HCT116 (cell line): ENCODE data around the gene BOLA3. TPM values are rescaled to one million over a fixed set of nuclear protein-coding genes. Genes with fewer than 3 reads are reported as not detected.

Experiments
- ATAC-seq: fragments of 200-7000 bp; cut with Tn5 transposase; 2 replicates; pipeline ENCODE4 v1.9.1; 2020; ENCODE audit warnings: mild to moderate bottlenecking, moderate library complexity
- BruUV-seq: library from RNA; stranded (reverse); fragments of 400-500 nt; replicated peaks from 2 replicates; lab custom pipeline; 2021; lab: Mats Ljungman, UMichigan
- CTCF ChIA-PET: fragments of 300-600 bp; sonication (Branson Sonifier 250); formaldehyde crosslinking; loops from one replicate; lab custom pipeline; 2021; ENCODE audit warnings: antibody characterized with exemption; lab: Charles Lee
- POLR2A ChIA-PET: fragments of 300-600, 350-600 bp; sonication (Branson Sonifier 250); formaldehyde crosslinking; loops from one replicate; lab custom pipeline; 2021; ENCODE audit warnings: antibody characterized with exemption; lab: Charles Lee
- RAD21 ChIA-PET, 2 experiments: fragments of 300-600 bp; sonication (Branson Sonifier 250); formaldehyde crosslinking; loops; one replicate each; lab custom pipeline; 2023; ENCODE audit warnings: low total read pairs in 2 of 2; ENCODE audit not compliant: uncharacterized antibody in 2 of 2, unreplicated experiment in 2 of 2, low non-redundant PET in 1 of 2; lab: Charles Lee
- DNase-seq: peaks from one replicate; pipeline ENCODE4 v3.0.0-alpha.2; 2010; ENCODE audit warnings: low read depth, low spot score
- H2AFZ ChIP-seq: fragments of 200-600 bp; shearing (Covaris generic), sonication (generic); 2 replicates; pipeline ENCODE4 v1.6.1; 2017; ENCODE audit warnings: low read depth, mixed run types, mixed read lengths, antibody characterized with exemption, low read length; ENCODE audit not compliant: poor library complexity, severe bottlenecking
- H3K27ac ChIP-seq: 2 replicates; pipeline ENCODE4 v1.5.1; 2012; ENCODE audit warnings: low read depth, low read length
- H3K27me3 ChIP-seq: fragments of 200-600 bp; sonication (generic); 2 replicates; pipeline ENCODE4 v1.6.1; 2016; ENCODE audit warnings: mixed run types, low read length, mixed read lengths; ENCODE audit not compliant: insufficient read depth
- H3K36me3 ChIP-seq, 2 experiments: fragments of 200-500 bp in 1 of 2; fragments of 200-600 bp in 1 of 2; sonication (Bioruptor generic) in 1 of 2; sonication (generic) in 1 of 2; 2 replicates each; pipeline versions ENCODE4 v1.5.1 to v1.6.1; 2014 to 2016; ENCODE audit warnings: low read length in 2 of 2, inconsistent platforms in 1 of 2, mixed read lengths in 1 of 2, mixed run types in 1 of 2; ENCODE audit not compliant: insufficient read depth in 2 of 2, control insufficient read depth in 1 of 2
- H3K4me1 ChIP-seq, 2 experiments: fragments of 200-600 bp in 1 of 2; sonication (generic) in 1 of 2; 2 replicates each; pipeline versions ENCODE4 v1.5.1 to v1.6.1; 2012 to 2017; ENCODE audit warnings: low read length in 2 of 2, inconsistent platforms in 1 of 2, mild to moderate bottlenecking in 1 of 2, mixed read lengths in 1 of 2, mixed run types in 1 of 2, moderate library complexity in 1 of 2; ENCODE audit not compliant: insufficient read depth in 2 of 2, control insufficient read depth in 1 of 2
- H3K4me2 ChIP-seq: fragments of 200-600 bp; sonication (generic); 2 replicates; pipeline ENCODE4 v1.6.1; 2017; ENCODE audit warnings: mixed run types, low read length, mixed read lengths
- H3K4me3 ChIP-seq, 2 experiments: fragments of 200-600 bp in 1 of 2; sonication (generic) in 1 of 2; replicated peaks in 1 of 2; 2 replicates each; pipeline ENCODE4 v1.5.1; 2011 to 2016; ENCODE audit warnings: low read length in 2 of 2, control low read depth in 1 of 2, low read depth in 1 of 2, mild to moderate bottlenecking in 1 of 2, mixed read lengths in 1 of 2, mixed run types in 1 of 2
- H3K79me2 ChIP-seq: fragments of 200-600 bp; sonication (generic); 2 replicates; pipeline ENCODE4 v1.6.1; 2017; ENCODE audit warnings: mild to moderate bottlenecking, mixed run types, low read length, moderate library complexity, mixed read lengths; ENCODE audit not compliant: insufficient read depth
- H3K9ac ChIP-seq: fragments of 200-600 bp; sonication (generic); 2 replicates; pipeline ENCODE4 v1.6.1; 2016; ENCODE audit warnings: low read length, mixed read lengths
- H3K9me2 ChIP-seq: fragments of 200-600 bp; sonication (generic), shearing (Covaris generic); 2 replicates; pipeline ENCODE4 v1.6.1; 2017; ENCODE audit warnings: mixed run types, mild to moderate bottlenecking, moderate library complexity; ENCODE audit not compliant: insufficient read depth
- H3K9me3 ChIP-seq, 2 experiments: fragments of 200-500 bp in 1 of 2; fragments of 200-600 bp in 1 of 2; sonication (Bioruptor generic) in 1 of 2; sonication (generic) in 1 of 2; 2 replicates each; pipeline ENCODE4 v1.6.1; 2014 to 2017; ENCODE audit warnings: low read length in 2 of 2, mixed read lengths in 2 of 2, inconsistent platforms in 1 of 2, low read depth in 1 of 2, mild to moderate bottlenecking in 1 of 2, mixed run types in 1 of 2, moderate library complexity in 1 of 2; ENCODE audit not compliant: control insufficient read depth in 1 of 2, insufficient read depth in 1 of 2
- H4K20me1 ChIP-seq: fragments of 200-600 bp; sonication (generic), shearing (Covaris generic); 2 replicates; pipeline ENCODE4 v1.6.1; 2017; ENCODE audit warnings: mixed run types, mild to moderate bottlenecking, moderate library complexity; ENCODE audit not compliant: insufficient read depth
- CBX3 ChIP-seq: IDR thresholded peaks from 2 replicates; pipeline ENCODE4 v1.6.1; 2012; ENCODE audit warnings: low read depth
- CEBPB ChIP-seq: IDR thresholded peaks from 2 replicates; pipeline ENCODE4 v1.6.1; 2012; ENCODE audit warnings: low read depth
- CTCF ChIP-seq, 3 experiments: fragments of 200-600 bp in 1 of 3; sonication (generic) in 1 of 3; IDR thresholded peaks in 2 of 3; conservative IDR thresholded peaks in 1 of 3; 2 replicates each; pipeline ENCODE4 v1.5.1; 2012 to 2017; ENCODE audit warnings: low read depth in 2 of 3, low read length in 2 of 3, antibody characterized with exemption in 1 of 3, borderline replicate concordance in 1 of 3, control low read depth in 1 of 3, mild to moderate bottlenecking in 1 of 3, mixed read lengths in 1 of 3, mixed run types in 1 of 3, moderate library complexity in 1 of 3; ENCODE audit not compliant: insufficient read depth in 1 of 3
- EGR1 ChIP-seq: IDR thresholded peaks from 2 replicates; pipeline ENCODE4 v1.6.1; 2012; ENCODE audit warnings: low read depth
- ELF1 ChIP-seq: IDR thresholded peaks from 2 replicates; pipeline ENCODE4 v1.6.1; 2012; ENCODE audit warnings: low read depth, borderline replicate concordance
- EZH2phosphoT487 ChIP-seq: fragments of 200-600 bp; IDR thresholded peaks from 2 replicates; pipeline ENCODE4 v1.6.1; 2018; ENCODE audit warnings: antibody characterized with exemption, borderline replicate concordance
- JUND ChIP-seq: IDR thresholded peaks from 2 replicates; pipeline ENCODE4 v1.6.1; 2012
- MAX ChIP-seq: IDR thresholded peaks from 2 replicates; pipeline ENCODE4 v1.6.1; 2012
- POLR2A ChIP-seq: IDR thresholded peaks from 2 replicates; pipeline ENCODE4 v1.7.0; 2011; ENCODE audit warnings: borderline replicate concordance; ENCODE audit not compliant: insufficient read depth, insufficient read length; ENCODE audit errors: extremely low read depth
- POLR2AphosphoS5 ChIP-seq: IDR thresholded peaks from 2 replicates; pipeline ENCODE4 v1.6.1; 2011; ENCODE audit warnings: mild to moderate bottlenecking, low read depth, low read length, moderate library complexity
- REST ChIP-seq: IDR thresholded peaks from 2 replicates; pipeline ENCODE4 v1.6.1; 2012; ENCODE audit warnings: low read depth
- YY1 ChIP-seq: IDR thresholded peaks from 2 replicates; pipeline ENCODE4 v1.6.1; 2011; ENCODE audit warnings: low read length, low read depth, moderate library complexity, mild to moderate bottlenecking; ENCODE audit not compliant: insufficient replicate concordance; ENCODE audit errors: extremely low read depth
- ZFX ChIP-seq: fragments of 450-650 bp; IDR thresholded peaks from 2 replicates; pipeline ENCODE4 v1.6.1; 2017
- intact Hi-C: fragments of 100-400 bp; cut with micrococcal nuclease; formaldehyde crosslinking; loops from 2 replicates; pipeline ENCODE4 v1.10.0; 2022
- total RNA-seq: library from RNA; stranded (reverse); gene quantifications from one replicate; pipeline ENCODE4 v1.2.1, GENCODE V29; 2021; ENCODE audit not compliant: unreplicated experiment

The BOLA3 gene
- total RNA-seq, 1 experiment from 2014 or later: 62.9 TPM

GRCh38 chr2:74164761-74165160 lies 17.0 kb upstream of the BOLA3 start (continued):
- TF ChIP-seq CTCF (IDR thresholded peaks at IDR 0.05 in 2 of 3, conservative IDR thresholded peaks at IDR 0.05 in 1 of 3; ENCODE audit: borderline replicate concordance in 1 of 3, insufficient read depth in 1 of 3, low read depth in 2 of 3, low read length in 2 of 3) (no peak), POLR2AphosphoS5 (no peak), JUND (no peak), EGR1 (no peak), YY1 (no peak), ELF1 (no peak), POLR2A (no peak), CBX3 (no peak), MAX (no peak)
- TF ChIP-seq, all 23 proteins: peak for 0

- CTCF ChIA-PET: no interaction called here
Observed at GRCh38 chr2:74162951-74163350, 15.2 kb upstream of the BOLA3 start.

More at GRCh38 chr2:74162951-74163350, 15.2 kb upstream of the BOLA3 start:
- Histone ChIP-seq H3K9ac (no peak overlapping the region), H3K36me3 (peaks cover 32 to 53% of the 10 kb centered on the region in 2 experiments), H3K79me2 (peaks cover 68% of the 10 kb centered on the region), H4K20me1 (no peaks in the 10 kb centered on the region), H3K9me2 (no peaks in the 10 kb centered on the region), H3K27ac (no peak overlapping the region), H3K4me1 (no peaks in the 10 kb centered on the region), H3K4me3 (no peak overlapping the region), H3K4me2 (no peak overlapping the region), H2AFZ (no peak overlapping the region), H3K27me3 (no peaks in the 10 kb centered on the region), H3K9me3 (no peaks in the 10 kb centered on the region)
- no peak for TF ChIP-seq YY1
- TF ChIP-seq EZH2phosphoT487: no peak
- TF ChIP-seq ELF1: no peak
- TF ChIP-seq REST: no peak
- TF ChIP-seq JUND: no peak
- no peak for TF ChIP-seq POLR2AphosphoS5
- no peak for TF ChIP-seq ZFX
- no peak for TF ChIP-seq CEBPB
- no peak for TF ChIP-seq POLR2A
- DNase-seq (no peak), ATAC-seq (no peak)
- BruUV-seq: no TSS peak
- RAD21 ChIA-PET: no interaction called here
- POLR2A ChIA-PET: no interaction called here
- intact Hi-C loops: no loop called here
